NK-92 treated with Interleukin-12 subunit alpha and Interleukin-12 subunit beta, amount 100 ng/mL, for 24 hours (cell line): ENCODE measurements around the gene LAMC3.
"Not testable (repeated sequence)": the region's sequence is repeated elsewhere in the genome, so short reads cannot be mapped to it uniquely, and the experiment has no call there.

Source experiments
- DNase-seq: peaks from one replicate; lab custom pipeline; 2025; lab: John Stamatoyannopoulos, UW

LAMC3 gene

GRCh38 chr9:130992682-130993032 is 16.3 kb upstream of the LAMC3 start:
- DNase-seq = no peak

- no peak for DNase-seq
These were observed 15.5 kb upstream of the LAMC3 start for GRCh38 chr9:130993303-130994030.

GRCh38 chr9:130994135-130995085 is 14.6 kb upstream of the LAMC3 start:
- no peak for DNase-seq

GRCh38 chr9:130995086-130996011 is 13.6 kb upstream of the LAMC3 start:
- no peak for DNase-seq

- DNase-seq = no peak
These were observed 12.8 kb upstream of the LAMC3 start for GRCh38 chr9:130996205-130996604.

DNA sequence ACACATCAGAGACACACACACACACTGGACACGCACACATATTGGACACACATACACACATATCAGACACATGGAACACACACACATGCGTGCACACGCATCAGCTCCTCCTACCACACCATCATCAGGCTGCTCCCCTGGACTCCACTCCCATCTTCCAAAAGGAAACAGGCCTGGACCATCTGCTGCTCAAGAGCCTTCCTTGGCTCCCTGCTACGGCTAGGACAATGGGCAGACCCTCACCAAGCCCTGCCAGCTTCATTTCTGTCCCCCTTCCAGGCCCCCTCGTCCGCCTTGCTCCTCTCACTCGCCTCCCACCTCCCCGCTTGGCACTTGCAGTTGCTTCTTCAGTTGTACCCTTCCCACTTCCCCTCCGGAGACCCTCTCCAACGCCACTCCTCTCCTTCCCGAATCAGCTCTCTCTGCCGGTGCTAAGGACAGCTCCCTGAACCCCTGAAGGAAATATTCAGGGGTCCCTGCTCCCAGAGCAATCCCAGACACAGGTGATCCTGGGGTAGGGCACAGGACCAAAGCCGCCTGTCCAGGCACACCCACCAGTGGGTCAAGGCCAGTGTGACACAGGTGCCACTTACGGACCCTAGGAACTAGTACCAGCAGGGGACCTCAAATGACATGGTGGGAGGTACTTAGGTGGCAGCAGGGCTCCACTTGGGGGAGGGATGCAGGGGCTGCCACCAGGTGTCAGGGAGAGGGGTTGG is 12.1 kb upstream of the LAMC3 start:
- no peak for DNase-seq

DNA sequence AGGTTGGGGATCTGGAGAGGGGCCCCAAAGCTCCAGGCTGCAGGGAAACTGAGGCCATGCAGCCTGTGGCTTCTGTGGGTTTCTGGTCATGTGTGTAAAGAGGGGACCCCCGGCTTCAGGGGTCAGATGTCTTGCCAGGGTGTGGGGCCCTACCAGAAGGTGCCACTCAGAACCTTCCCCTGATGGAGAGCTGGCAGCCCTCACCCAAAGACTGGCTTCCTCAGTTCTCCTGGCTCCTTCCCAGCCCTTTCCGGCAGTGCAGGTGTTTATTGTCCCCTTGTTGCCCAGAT is 11.6 kb upstream of the LAMC3 start:
- DNase-seq = no peak

- DNase-seq = no peak
These were observed 10.9 kb upstream of the LAMC3 start for GRCh38 chr9:130997925-130998596.

- DNase-seq = no peak
These were observed 10.3 kb upstream of the LAMC3 start for GRCh38 chr9:130998597-130999244.

DNA sequence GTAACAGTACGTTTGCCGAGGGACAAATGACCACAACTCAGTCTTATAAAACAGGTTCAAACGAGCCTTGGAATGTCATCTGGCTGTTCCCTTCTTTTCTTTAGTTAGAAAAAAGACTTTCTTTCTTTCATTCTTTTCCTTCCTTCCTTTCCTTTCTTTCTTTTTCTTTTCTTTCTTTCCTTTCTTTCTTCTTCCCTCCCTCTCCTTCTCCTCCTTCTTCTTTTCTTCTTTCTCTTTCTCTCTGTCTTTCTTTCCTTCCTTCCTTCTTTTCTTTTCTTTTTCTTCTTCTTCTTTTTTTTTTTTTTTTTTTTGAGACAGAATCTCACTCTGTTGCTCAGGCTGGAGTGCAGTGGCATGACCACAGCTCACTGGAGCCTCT is 9.7 kb upstream of the LAMC3 start:
- no peak for DNase-seq

GRCh38 chr9:131000526-131000925 is 8.4 kb upstream of the LAMC3 start:
- DNase-seq = not testable (repeated sequence)

DNA sequence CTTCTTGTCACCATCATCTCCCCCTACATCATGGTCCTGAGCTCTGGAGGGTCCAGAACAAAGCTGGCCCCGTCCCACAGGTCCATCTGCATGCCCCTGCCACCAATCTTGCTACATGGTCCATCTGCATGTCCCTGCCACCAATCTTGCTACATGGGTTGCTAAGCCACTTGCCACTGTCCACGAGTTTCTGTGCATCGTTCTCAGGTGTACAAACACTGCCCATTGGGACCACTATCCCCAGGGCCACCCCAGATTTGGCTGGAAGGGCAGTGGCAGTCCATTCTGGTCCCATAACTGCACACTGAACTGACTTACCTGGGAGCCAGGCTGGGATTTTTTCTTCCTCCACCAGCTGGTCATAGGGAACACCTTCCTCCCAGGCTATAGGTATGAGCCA is 8.0 kb upstream of the LAMC3 start:
- no peak for DNase-seq

DNA sequence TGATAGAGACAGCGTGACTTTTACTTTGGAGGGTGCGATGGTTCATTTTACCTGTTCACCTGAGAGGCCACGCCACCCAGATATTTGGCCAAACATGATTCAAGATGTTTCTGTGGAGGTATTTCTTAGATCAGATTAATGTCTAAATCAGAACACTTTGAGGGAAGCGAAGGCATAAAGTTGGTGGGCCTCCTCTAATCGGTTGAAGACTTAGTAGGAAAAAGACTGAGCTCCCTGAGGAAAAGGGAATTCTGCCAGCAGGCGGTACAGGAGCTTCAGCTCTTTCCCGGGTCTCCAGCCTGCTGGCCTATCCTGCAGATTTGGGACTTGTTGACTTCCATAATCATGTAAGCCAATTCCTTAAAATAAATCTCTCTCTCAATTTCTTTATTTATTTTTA is 7.0 kb upstream of the LAMC3 start:
- DNase-seq = no peak

DNA sequence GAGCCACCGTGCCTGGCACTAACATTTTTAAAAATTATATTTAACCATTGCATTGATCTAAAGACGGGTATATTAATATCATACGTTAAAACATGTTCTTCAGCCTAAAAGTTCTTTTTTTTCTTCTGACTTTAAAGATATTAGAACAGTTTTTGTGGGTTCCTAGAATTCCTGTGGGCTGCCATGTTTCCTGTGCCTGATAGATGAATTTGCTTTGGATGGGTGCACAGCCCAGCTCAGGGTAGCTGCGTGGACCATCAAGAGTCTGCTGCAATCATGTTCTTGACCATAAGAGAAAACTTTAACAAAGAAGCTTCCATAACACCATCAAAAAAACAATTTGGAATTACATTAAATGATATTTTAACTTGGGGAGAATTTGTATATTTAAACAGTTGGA is 2.4 kb upstream of the LAMC3 start:
- no peak for DNase-seq

GRCh38 chr9:131008086-131008485 is 888 bp upstream of the LAMC3 start:
- DNase-seq = no peak

GRCh38 chr9:131008563-131008908 is 438 bp upstream of the LAMC3 start:
- no peak for DNase-seq

DNA sequence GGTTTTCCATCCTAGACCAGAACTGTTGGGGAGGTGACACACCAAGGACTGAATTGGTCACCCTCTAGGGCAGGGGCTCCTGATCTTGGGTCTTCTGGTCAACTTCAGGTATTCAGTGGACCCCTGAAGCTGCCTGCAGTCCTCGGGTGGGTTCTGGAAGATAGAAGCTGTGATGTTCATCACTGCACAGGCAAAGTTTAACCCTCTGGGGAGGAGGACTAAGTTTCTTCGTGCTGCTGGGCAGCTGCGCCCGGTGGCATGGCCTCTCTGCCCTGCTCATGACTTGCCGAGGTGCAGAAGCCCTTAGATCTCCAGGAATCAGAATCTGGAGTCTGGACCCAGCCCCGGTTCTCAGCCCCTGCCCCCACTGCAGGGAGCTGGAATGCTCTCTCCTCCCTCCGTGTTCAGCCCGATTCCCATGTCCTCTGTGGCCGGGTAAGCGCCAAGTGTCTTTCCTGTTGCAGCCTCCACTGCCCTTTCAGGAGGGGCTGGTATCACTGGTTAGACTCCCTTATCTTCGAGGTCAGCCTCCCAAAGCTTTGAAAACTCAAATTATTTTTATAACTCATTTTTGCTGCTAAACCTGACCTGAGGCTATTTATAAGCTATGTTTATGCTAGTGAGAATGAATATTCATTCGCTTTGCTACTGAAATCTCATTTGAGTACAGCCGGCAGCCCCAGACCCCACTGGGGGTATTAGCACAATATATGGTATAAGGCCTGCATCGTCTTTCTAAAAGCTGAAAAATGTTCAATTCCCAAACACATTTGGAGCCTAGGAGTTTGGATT is 1.7 kb downstream of the LAMC3 start:
- no peak for DNase-seq

GRCh38 chr9:131011274-131012022 is 2.5 kb downstream of the LAMC3 start:
- no peak for DNase-seq

GRCh38 chr9:131012023-131012334 is 3.0 kb downstream of the LAMC3 start:
- DNase-seq = no peak
